ENCODE results near the gene RELCH. TPM values are rescaled to one million over a fixed set of nuclear protein-coding genes. Genes with fewer than 3 reads are reported as not detected.

Gene RELCH
- total and polyA plus RNA-seq, 4 donors = 11.6 to 69.2 (median 22.3) TPM

DNA sequence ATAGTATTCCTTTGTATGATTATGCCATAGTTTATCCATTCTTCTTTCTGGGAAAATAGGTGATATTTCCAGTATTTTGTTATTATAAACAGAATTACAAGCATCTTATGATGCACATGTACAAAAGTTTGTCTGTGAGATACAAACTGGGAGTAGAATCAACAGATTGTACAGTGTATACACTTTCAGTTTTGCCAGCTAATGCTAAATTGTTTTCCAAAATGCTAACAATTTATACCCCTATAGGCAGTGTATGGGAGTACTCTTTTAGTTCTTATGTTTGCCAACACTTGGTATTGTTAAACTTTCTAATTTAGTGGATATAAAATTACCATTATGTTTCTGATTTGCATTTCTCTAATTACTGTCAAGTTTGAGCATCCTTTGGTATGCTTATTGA is 107.0 kb downstream of the RELCH start:
- H3K36me3 ChIP-seq (ENCODE audit: control insufficient read depth in 4 of 4, insufficient read depth in 4 of 4, low read length in 4 of 4) = peaks cover 3 to 15% (median 5%) of the 10 kb centered on the region in 4 donors
- H3K9ac ChIP-seq (ENCODE audit: insufficient read depth in 1 of 2, low read length in 2 of 2) = no peak overlapping the region
- H3K27ac ChIP-seq (ENCODE audit: low read depth in 1 of 2, low read length in 1 of 2) = no peak overlapping the region
- DNase-seq (no peak), ATAC-seq (ENCODE audit: insufficient read depth, low FRiP score) (no peak)
- H3K27me3 ChIP-seq (ENCODE audit: control insufficient read depth in 3 of 3, insufficient read depth in 3 of 3, low read length in 2 of 3) = no peaks in the 10 kb centered on the region
- no peaks in the 10 kb centered on the region for H3K4me1 ChIP-seq (ENCODE audit: control insufficient read depth in 5 of 5, insufficient read depth in 5 of 5, low read length in 5 of 5)
- TF ChIP-seq, protein P1, sequence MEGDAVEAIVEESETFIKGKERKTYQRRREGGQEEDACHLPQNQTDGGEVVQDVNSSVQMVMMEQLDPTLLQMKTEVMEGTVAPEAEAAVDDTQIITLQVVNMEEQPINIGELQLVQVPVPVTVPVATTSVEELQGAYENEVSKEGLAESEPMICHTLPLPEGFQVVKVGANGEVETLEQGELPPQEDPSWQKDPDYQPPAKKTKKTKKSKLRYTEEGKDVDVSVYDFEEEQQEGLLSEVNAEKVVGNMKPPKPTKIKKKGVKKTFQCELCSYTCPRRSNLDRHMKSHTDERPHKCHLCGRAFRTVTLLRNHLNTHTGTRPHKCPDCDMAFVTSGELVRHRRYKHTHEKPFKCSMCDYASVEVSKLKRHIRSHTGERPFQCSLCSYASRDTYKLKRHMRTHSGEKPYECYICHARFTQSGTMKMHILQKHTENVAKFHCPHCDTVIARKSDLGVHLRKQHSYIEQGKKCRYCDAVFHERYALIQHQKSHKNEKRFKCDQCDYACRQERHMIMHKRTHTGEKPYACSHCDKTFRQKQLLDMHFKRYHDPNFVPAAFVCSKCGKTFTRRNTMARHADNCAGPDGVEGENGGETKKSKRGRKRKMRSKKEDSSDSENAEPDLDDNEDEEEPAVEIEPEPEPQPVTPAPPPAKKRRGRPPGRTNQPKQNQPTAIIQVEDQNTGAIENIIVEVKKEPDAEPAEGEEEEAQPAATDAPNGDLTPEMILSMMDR (IDR thresholded peaks at IDR 0.05; ENCODE audit: control extremely low read depth, extremely low read depth) = no peak
- H3K9me3 ChIP-seq (ENCODE audit: control insufficient read depth in 4 of 4, insufficient read depth in 3 of 4, low read length in 3 of 4) = no peaks in the 10 kb centered on the region
- H3K4me3 ChIP-seq = no peak overlapping the region

DNA sequence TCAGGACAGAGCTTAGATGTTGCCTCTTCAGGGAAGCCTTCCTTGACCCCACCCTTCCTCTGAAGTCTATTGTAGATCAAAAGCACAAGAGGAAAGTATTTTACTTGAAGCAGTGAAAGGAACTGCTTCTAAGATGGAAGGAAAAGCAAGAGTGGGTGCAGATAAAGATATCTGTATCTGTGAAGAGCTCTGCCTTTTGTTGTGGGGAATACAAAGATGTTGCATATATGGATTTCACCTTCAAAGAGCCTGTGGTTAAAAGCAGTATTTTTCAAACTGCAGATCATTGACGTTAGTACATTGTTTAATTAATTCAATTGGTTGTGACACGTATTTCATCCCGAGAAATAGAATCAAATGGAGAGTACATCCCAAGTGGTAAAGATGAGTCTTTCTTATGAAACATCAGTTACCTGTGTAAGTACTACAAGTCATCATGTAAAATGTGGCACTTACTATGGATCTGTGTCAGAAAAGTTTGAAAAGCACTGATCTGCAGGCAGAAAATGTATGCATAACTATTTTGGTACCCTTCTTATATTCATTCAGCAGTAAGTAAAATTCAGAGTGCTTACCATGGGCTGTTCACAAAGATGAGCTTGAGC is 113.4 kb downstream of the RELCH start:
- ATAC-seq (ENCODE audit: insufficient read depth, low FRiP score) = no peak
- WGBS, 2 donors = 93 to 97% methylated on average over 3 of the region's 3 CpGs
- H3K36me3 ChIP-seq (ENCODE audit: control insufficient read depth in 4 of 4, insufficient read depth in 4 of 4, low read length in 4 of 4) = peaks cover 3 to 25% (median 4%) of the 10 kb centered on the region in 4 donors

DNA sequence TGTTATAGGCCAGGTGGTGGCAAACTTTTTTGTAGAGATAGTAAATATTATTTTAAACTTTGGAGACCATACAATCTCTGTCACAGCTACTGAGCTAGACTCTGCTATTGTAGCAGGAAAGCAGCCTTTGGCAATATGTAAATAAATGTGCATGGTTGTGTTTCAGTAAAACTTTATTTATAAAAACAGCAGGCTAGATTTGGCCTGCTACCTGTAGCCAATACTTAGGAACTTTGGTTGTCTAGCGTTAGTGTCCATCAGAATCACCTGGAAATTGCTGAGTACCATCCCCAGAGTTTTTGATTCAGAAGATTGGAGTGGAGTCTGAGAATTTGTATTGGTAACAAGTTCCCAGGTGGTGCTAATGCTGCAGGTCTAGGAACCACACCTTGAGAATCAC is 114.3 kb downstream of the RELCH start:
- Histone ChIP-seq H3K27ac (ENCODE audit: low read depth in 1 of 2, low read length in 1 of 2) (no peak overlapping the region), H3K9ac (ENCODE audit: insufficient read depth in 1 of 2, low read length in 2 of 2) (no peak overlapping the region), H3K36me3 (ENCODE audit: control insufficient read depth in 4 of 4, insufficient read depth in 4 of 4, low read length in 4 of 4) (peaks cover 3 to 25% (median 4%) of the 10 kb centered on the region in 4 donors), H3K4me3 (no peak overlapping the region), H3K4me1 (ENCODE audit: control insufficient read depth in 5 of 5, insufficient read depth in 5 of 5, low read length in 5 of 5) (no peaks in the 10 kb centered on the region), H3K9me3 (ENCODE audit: control insufficient read depth in 4 of 4, insufficient read depth in 3 of 4, low read length in 3 of 4) (no peaks in the 10 kb centered on the region), H3K27me3 (ENCODE audit: control insufficient read depth in 3 of 3, insufficient read depth in 3 of 3, low read length in 2 of 3) (no peaks in the 10 kb centered on the region)
- WGBS, 2 donors = 99 to 100% methylated on average over 1 of the region's 1 CpG
- TF ChIP-seq, protein P1 (IDR thresholded peaks at IDR 0.05; ENCODE audit: control extremely low read depth, extremely low read depth) = no peak
- DNase-seq (no peak), ATAC-seq (ENCODE audit: insufficient read depth, low FRiP score) (no peak)

More for the DNA sequence above, 113.4 kb downstream of the RELCH start:
- Histone ChIP-seq H3K27ac (ENCODE audit: low read depth in 1 of 2, low read length in 1 of 2) (no peak overlapping the region), H3K27me3 (ENCODE audit: control insufficient read depth in 3 of 3, insufficient read depth in 3 of 3, low read length in 2 of 3) (no peaks in the 10 kb centered on the region), H3K9me3 (ENCODE audit: control insufficient read depth in 4 of 4, insufficient read depth in 3 of 4, low read length in 3 of 4) (no peaks in the 10 kb centered on the region), H3K4me3 (no peak overlapping the region), H3K4me1 (ENCODE audit: control insufficient read depth in 5 of 5, insufficient read depth in 5 of 5, low read length in 5 of 5) (no peaks in the 10 kb centered on the region), H3K9ac (ENCODE audit: insufficient read depth in 1 of 2, low read length in 2 of 2) (no peak overlapping the region)
- TF ChIP-seq, protein P1 (IDR thresholded peaks at IDR 0.05; ENCODE audit: control extremely low read depth, extremely low read depth) = no peak
- no peak for DNase-seq

DNA sequence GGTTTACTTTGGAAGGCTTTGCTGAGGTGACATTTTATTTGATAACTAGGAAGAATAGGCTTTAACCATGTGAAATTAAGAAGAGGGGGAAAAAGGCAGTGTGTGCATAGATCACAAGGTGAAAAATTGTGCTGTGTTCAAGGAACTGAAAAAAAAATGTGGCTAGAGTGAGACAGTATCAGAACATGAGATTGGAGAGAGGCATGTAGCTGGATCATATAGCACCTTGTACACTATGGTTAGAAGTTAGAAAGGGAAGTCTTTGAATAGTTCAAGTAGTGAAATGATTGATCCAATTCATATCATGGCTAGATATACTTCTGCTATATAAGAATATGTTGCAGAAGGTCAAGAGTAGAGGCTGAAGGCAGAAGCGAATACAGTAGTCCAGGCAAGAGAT is 125.8 kb downstream of the RELCH start:
- Histone ChIP-seq H3K27me3 (ENCODE audit: control insufficient read depth in 3 of 3, insufficient read depth in 3 of 3, low read length in 2 of 3) (no peaks in the 10 kb centered on the region), H3K36me3 (ENCODE audit: control insufficient read depth in 4 of 4, insufficient read depth in 4 of 4, low read length in 4 of 4) (peaks cover 0 to 8% (median 2%) of the 10 kb centered on the region in 4 donors), H3K27ac (ENCODE audit: low read depth in 1 of 2, low read length in 1 of 2) (no peak overlapping the region), H3K9me3 (ENCODE audit: control insufficient read depth in 4 of 4, insufficient read depth in 3 of 4, low read length in 3 of 4) (peaks cover 0 to 2% (median 0%) of the 10 kb centered on the region in 4 donors), H3K4me3 (no peak overlapping the region), H3K9ac (ENCODE audit: insufficient read depth in 1 of 2, low read length in 2 of 2) (no peak overlapping the region), H3K4me1 (ENCODE audit: control insufficient read depth in 5 of 5, insufficient read depth in 5 of 5, low read length in 5 of 5) (no peaks in the 10 kb centered on the region)
- TF ChIP-seq, protein P1 (IDR thresholded peaks at IDR 0.05; ENCODE audit: control extremely low read depth, extremely low read depth) = no peak
- 99 to 100% methylated on average over 1 of the region's 1 CpG for WGBS, 2 donors
- DNase-seq = no peak
- ATAC-seq (ENCODE audit: insufficient read depth, low FRiP score) = no peak
